OCI-LY3 (cell line): ENCODE data around the gene LY9.
"Not testable (repeated sequence)": the region's sequence is repeated elsewhere in the genome, so short reads cannot be mapped to it uniquely, and the experiment has no call there.

Experiments used
- CTCF ChIP-seq: fragments of 200-600, 300-600 bp; sonication (generic); IDR thresholded peaks from 2 replicates; pipeline ENCODE4 v1.5.1; 2014; ENCODE audit warnings: antibody characterized with exemption, low read length, low read depth
- EZH2phosphoT487 ChIP-seq: fragments of 200-600 bp; shearing (Covaris generic); IDR thresholded peaks from 2 replicates; pipeline ENCODE4 v1.6.1; 2018; ENCODE audit warnings: antibody characterized with exemption, mixed run types, low read depth

DNA sequence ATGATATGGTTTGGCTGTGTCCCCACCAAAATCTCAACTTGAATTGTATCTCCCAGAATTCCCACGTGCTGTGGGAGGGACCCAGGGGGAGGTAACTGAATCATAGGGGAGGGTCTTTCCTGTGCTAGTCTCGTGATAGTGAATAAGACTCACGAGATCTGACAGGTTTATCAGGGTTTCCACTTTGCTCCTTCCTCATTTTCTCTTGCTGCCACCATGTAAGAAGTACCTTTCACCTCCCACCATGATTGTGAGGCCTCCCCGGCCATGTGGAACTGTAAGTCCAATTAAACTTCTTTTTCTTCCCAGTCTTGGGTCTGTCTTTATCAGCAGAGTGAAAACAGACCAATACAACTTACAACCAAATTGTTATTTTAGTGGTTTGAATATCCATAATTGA lies 71.7 kb downstream of the LY9 start:
- not testable (repeated sequence) for TF ChIP-seq CTCF, EZH2phosphoT487
